Uterus (tissue), 2 donors: ENCODE results near the gene ZAP70.

Experiments
- CTCF ChIP-seq, 4 experiments: fragments of 200-600 bp in 2 of 4; fragments of 450-650 bp in 2 of 4; sonication (generic) in 2 of 4; IDR thresholded peaks; one replicate each; pipeline ENCODE4 v1.5.1; 2016 to 2019; ENCODE audit warnings: antibody characterized with exemption in 4 of 4, mild to moderate bottlenecking in 2 of 4, moderate library complexity in 1 of 4
- POLR2A ChIP-seq, 2 donors: fragments of 450-650 bp; IDR thresholded peaks; one replicate each; pipeline ENCODE4 v1.6.1; 2016; ENCODE audit warnings: antibody characterized with exemption in 2 of 2, mild to moderate bottlenecking in 1 of 2, moderate library complexity in 1 of 2

DNA sequence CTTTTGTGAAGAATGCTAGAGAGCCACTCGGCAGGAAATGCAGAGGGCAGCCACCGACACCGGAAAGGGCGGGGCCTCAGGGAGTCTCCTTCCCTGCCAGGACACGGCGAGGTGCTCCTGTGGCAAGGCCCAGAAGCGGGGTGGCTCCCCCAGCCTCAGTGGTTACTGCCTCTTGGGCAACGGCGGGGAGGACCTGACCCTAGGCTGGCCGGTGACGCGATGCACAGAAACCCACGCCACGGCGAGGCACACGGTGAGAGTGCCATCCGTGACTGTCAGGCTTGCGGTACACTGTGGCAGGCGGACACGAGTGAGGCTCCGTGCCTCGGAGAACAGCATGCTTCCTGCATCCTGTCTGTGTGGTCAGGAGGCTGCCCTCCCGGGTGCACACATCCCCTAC, 47.8 kb downstream of the ZAP70 start:
- TF ChIP-seq POLR2A (IDR thresholded peaks at IDR 0.05): no peak
- TF ChIP-seq CTCF (IDR thresholded peaks at IDR 0.05): no peak
